PC-3 (cell line): ENCODE results near the gene TESK2.

Experiments used
- EZH2phosphoT487 ChIP-seq: fragments of 300-600 bp; sonication (generic); IDR thresholded peaks from 2 replicates; pipeline ENCODE4 v1.6.1; 2018; ENCODE audit warnings: mild to moderate bottlenecking, antibody characterized with exemption, low read length, borderline replicate concordance
- TF ChIP-seq, protein P1 (sequence below): fragments of 300-600 bp; sonication (generic); conservative IDR thresholded peaks from 2 replicates; pipeline ENCODE4 v1.5.1; 2017; ENCODE audit warnings: antibody characterized with exemption, low read depth, mild to moderate bottlenecking, low read length

DNA sequence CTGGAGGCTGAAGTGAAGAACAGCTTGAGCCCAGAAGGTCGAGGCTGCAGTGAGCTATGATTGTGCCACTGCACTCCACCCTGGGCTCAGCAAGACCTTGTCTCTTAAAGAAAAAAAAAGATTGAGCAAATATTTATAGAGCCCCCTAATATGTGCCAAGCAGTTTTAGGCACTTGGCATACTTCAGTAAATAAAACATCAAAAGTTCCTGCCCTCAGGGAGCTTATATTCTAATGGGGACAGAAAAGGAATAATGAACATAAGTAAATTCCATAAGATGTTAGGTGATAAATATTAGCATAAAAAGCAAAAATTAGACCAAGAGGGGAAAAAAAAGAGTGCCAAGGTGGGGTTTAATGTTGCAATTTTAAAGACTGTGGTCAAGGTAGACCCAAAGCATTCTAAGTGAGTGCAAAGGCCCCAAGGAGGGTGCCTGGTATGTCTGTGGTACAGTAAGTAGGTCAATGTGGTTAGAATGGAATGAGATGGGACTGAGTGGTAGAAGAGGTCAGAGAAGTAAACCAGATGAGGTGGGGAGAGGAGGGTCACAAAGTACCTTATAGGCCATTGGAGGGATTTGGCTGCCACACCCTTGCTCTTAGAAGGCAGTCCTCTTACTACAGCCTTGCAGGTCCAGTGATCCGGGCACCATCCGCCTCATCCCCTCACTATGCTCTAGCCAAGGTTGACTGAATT, 153.2 kb downstream of the TESK2 start:
- TF ChIP-seq, protein P1, sequence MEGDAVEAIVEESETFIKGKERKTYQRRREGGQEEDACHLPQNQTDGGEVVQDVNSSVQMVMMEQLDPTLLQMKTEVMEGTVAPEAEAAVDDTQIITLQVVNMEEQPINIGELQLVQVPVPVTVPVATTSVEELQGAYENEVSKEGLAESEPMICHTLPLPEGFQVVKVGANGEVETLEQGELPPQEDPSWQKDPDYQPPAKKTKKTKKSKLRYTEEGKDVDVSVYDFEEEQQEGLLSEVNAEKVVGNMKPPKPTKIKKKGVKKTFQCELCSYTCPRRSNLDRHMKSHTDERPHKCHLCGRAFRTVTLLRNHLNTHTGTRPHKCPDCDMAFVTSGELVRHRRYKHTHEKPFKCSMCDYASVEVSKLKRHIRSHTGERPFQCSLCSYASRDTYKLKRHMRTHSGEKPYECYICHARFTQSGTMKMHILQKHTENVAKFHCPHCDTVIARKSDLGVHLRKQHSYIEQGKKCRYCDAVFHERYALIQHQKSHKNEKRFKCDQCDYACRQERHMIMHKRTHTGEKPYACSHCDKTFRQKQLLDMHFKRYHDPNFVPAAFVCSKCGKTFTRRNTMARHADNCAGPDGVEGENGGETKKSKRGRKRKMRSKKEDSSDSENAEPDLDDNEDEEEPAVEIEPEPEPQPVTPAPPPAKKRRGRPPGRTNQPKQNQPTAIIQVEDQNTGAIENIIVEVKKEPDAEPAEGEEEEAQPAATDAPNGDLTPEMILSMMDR, result no peak
- TF ChIP-seq EZH2phosphoT487, result no peak
